ENCODE measurements around the gene ETS1.

- no peak for TF ChIP-seq CTCF (IDR thresholded peaks at IDR 0.05; ENCODE audit: low read depth, low read length)
- no peak for TF ChIP-seq POLR2A (IDR thresholded peaks at IDR 0.05; ENCODE audit: extremely low read depth, insufficient read length)
- no peak for TF ChIP-seq MAX (IDR thresholded peaks at IDR 0.05; ENCODE audit: low read depth, low read length)
- TF ChIP-seq MYC (IDR thresholded peaks at IDR 0.05; ENCODE audit: low read depth, low read length), result no peak
Observed at GRCh38 chr11:128462189-128462588, 125.2 kb downstream of the ETS1 start.
